ENCODE measurements around the gene ATP6V1G1.

- no peak for TF ChIP-seq EZH2phosphoT487 (IDR thresholded peaks at IDR 0.05; ENCODE audit: insufficient read depth, low read depth)
- TF ChIP-seq EZH2 (IDR thresholded peaks at IDR 0.05; ENCODE audit: insufficient read depth, poor library complexity, severe bottlenecking) = no peak
Measured at GRCh38 chr9:114643896-114644295, 56.3 kb downstream of the ATP6V1G1 start.

Measured in GM23248 (cell line).